ENCODE data around the gene XPO5.
"Not testable (repeated sequence)": the region's sequence is repeated elsewhere in the genome, so short reads cannot be mapped to it uniquely, and the experiment has no call there.

The XPO5 gene

GRCh38 chr6:43516367-43516696, 59.5 kb downstream of the XPO5 start:
- no peak for DNase-seq

DNA sequence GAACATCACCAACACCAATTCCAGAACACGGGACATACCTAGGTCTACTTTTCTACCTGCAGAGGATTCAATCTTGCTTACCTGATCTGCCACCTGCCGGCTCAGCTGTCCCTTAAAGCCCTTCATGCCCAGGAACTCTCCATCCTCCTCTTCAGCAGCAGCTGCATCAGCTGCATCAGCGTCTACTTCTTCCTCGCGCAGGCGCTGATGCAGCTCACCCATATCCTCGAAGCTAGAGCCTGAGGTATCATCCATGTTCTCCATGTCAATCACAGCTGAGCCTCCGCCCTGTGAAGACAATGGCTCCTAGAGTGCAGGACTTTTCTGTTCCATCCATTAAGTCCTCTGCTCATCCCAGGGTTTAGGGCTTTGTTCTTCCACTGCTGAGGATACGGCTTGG, 60.0 kb downstream of the XPO5 start:
- DNase-seq, result no peak

GRCh38 chr6:43511824-43512415, 63.9 kb downstream of the XPO5 start:
- no peak for DNase-seq

- DNase-seq, result no peak
These were observed 65.0 kb downstream of the XPO5 start for GRCh38 chr6:43510827-43511163.

DNA sequence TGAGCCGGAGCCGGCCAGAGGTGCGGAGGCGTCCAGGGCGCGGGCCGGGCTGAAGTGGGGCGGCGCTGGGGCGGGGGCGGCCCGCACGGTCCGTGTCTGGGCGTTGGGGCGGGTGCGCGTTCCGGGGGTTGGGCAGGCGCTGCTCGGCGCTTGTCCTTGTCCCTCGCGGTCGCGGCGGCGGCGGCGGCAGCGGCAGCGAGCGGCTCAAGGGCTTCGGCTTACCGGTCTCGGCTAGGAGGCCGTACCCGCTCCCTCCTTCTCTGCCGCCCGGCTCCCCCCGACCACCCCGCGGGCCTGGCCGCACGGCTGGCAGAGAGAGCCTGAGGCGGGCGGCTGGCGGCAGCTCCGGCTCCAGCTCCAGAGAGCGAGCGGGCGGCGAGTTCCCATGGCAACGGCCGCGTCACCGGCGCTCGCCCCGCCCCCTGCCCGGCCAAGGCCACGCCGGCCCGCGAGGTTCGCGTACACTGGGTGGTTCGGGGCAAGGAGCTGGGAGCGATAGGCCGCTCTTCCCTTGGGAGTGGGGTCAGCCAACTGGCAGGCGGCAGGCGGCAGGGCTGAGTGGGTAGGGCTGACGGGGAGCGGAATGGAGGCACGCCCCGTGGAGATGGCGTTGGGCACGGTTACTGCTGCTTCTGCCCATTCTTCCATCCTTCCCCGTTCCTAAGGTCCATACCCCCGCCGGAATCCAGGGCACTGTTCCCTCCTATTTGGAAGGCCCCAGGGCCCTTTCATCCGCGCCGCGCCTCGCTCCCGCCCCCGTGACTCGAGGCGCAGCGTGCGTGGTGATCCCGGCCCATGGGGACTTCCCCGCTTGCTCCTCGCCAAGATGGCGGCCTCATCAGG, 65.6 kb downstream of the XPO5 start, which contains the start of gene LRRC73:
TSS of gene LRRC73 (minus strand) at position 363 of the 843 bp plus-strand sequence. CDS start 561 bp downstream, outside the sequence.
- peak; percentile 85 for DNase-seq

- DNase-seq, result peak; percentile 24
These were observed 66.5 kb downstream of the XPO5 start for GRCh38 chr6:43509142-43509983.

DNA sequence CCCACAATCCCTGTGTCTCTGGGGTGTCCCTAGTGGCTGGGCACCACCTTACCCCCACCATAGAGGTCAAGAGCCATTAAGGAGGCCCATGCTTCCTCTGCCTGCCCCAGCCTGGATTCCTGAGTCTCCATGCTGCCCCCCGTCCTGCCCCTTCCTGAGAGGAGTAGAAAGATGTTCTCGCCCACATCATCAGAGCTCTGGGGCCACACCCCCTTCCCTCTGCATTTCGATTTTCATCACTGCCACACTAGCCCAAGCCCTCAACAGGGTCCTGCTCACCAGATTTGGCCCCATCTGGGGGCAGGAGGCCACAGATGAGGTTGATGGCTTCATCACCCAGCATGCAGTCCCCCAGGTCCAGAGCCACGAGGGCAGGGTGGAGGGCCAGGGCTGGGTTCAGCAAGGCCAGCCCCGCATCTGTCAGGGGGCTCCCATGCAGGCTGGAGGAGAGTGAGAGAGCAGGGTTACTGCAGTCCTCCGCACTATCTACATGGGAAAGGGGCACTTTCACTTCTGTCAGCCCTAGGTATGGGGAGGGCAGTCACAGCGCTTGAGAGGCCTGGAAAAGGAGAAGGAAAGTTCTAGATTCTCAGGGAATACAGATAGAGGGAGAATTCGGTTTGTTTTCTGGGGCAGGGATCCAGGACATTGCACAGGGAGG, 67.2 kb downstream of the XPO5 start:
- DNase-seq, result no peak

- DNase-seq, result peak; percentile 89
These were observed 69.0 kb downstream of the XPO5 start for GRCh38 chr6:43506667-43507471.

DNA sequence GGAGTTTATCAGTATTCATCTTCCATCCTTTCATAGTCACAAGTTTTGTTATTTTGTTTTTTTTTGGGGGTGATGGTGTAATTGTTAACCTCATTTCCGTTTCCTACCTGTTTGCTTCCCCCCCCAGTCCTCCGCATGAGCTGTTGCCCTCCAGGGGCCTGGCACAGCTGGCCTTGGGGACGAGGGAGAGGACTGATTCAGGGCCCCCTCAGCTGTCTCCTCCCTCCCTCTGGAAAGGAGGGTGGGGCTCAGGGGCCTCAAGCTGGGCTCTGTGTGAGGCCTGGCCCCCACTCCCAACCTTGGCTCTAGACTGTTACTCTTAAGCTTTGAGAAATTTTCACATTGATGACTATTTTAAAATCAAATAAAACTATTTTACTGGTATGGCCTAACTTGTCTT, 69.7 kb downstream of the XPO5 start:
- DNase-seq, result no peak

DNA sequence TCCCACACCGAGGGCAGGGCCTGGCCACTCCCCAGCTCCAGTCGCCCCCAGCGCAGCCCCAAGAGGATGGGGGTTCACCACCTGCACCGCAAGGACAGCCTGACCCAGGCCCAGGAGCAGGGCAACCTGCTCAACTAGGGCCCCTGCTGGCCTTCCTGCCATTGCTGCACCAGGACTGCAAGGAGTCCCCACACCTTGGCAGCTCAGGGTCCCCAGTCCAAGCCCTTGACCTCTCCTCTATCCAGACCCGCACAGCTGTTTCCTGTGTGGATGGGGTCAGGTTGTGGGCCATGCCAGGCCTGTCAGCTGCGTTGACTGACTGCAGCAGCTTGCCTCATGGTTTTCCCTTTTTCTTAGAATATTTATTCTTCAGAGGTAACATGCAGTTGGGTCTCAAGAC, 70.1 kb downstream of the XPO5 start:
- no peak for DNase-seq

DNA sequence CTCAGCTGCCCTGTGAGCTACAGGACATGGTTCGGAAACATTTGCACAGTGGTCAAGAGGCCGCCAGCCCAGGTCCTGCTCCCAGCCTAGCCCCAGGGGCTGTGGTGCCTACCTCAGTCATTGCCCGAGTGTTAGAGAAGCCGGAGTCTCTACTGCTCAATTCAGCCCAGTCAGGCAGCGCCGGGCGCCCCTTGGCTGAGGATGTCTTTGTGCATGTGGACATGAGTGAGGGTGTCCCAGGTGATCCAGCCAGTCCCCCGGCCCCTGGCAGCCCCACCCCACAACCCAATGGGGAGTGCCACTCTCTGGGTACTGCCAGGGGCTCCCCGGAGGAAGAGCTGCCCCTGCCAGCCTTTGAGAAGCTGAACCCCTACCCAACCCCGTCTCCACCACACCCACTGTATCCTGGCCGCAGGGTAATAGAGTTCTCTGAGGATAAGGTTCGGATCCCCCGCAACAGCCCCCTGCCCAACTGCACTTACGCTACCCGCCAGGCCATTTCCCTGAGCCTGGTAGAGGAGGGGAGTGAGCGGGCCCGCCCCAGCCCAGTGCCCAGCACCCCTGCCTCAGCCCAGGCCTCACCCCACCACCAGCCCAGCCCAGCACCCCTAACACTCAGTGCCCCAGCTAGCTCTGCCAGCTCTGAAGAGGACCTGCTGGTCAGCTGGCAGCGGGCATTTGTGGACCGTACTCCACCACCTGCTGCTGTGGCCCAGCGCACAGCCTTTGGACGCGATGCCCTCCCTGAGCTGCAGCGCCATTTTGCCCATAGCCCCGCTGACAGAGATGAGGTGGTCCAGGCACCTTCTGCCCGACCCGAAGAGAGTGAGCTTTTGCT, 70.9 kb downstream of the XPO5 start:
- DNase-seq, result no peak

DNA sequence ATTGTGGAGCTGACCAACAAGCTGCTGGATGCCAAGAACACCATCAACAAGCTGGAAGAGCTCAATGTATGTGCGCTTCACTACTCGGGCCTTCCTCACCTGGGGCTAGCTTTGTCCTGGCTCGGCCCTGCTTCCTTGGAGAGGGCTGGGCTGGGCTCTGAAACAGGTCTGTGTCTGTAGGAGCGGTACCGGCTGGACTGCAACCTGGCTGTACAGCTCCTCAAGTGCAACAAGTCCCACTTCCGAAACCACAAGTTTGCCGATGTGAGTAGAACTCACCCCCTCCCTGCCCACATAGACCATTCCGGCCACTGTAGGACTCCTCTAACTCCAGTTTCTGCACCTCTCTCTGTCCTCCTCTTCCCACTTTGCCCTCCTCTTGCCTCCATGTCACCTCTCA, 72.4 kb downstream of the XPO5 start:
- DNase-seq, result no peak

GRCh38 chr6:43502666-43503065, 73.2 kb downstream of the XPO5 start:
- DNase-seq, result no peak

DNA sequence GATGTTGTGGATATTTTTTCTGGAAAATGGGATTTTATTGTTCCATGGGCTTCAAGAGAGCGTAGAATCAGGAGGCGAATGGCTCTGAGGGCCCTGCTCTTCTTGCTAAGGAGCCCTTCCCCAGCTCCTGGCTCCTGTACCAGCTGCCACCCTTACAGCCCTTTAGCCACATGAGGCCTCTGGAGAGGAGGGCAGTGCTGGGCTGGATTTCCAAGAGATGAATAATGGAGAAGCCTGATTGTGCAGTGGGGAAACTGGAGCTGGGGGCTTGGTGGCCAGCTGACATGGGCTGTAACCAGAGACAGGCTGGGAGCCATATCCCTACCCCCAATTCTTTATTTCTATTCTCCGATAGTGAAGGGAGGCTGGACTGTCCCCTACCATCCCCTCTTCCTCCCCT, 74.9 kb downstream of the XPO5 start:
- no peak for DNase-seq

DNA sequence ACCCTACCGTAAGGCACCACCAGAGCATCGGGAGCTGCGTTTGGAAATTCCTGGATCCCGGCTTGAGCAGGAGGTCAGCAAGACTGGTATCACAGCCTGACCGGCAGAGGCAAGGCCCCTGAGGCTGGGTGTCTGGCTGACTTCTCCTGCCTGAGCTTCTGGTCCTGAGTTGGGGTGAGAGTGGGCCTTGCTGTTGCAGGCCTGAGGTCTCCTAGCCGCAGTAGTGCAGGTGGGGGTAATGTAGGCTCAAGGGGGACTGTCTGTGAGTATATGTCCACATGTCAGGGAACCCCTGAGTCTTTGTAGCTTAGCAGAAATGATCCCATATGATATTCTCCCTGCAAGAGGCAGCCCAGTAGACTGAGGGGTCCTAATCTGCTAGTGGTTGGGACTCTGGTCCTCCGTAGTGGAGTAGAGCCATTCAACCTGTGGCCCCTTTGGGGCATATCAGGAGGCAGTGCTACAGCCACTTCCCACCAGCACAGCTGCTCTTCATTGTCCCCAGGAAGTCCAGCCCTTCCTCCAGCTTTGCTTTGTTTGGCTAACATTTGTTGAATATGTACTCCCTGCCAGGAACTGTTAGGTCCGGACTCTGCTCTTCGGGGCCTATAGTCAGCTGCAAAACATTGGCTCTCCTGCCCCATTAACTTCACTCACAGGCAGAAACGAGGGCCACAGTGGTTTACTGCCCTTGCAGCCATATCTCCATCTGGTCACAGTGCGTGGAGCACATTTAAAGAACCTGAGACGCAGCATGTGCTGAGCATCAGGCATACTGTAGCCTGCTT, 76.6 kb downstream of the XPO5 start:
- DNase-seq, result no peak

DNA sequence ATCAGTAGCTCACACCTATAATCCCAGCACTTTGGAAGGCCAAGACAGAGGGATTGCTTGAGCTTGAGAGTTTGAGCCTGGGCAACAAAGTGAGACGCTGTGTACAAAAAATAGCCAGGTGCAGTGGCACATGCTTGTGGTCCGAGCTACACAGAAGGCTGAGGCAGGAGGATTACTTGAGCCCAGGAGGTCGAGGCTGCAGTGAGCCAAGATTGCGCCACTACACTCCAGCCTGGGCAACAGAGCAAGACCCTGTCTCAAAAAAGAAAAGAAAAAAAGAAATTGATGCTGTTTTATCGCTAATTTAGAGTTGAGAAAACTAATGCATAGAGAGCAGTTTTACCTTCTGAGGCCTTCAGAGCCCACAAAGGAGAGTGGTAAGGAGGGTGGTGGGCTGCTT, 77.5 kb downstream of the XPO5 start:
- DNase-seq, result not testable (repeated sequence)

- DNase-seq, result no peak
These were observed 78.1 kb downstream of the XPO5 start for GRCh38 chr6:43497689-43498088.

- no peak for DNase-seq
These were observed 78.8 kb downstream of the XPO5 start for GRCh38 chr6:43497129-43497396.

- DNase-seq, result peak; percentile 35
These were observed 79.3 kb downstream of the XPO5 start for GRCh38 chr6:43496370-43497128.

DNA sequence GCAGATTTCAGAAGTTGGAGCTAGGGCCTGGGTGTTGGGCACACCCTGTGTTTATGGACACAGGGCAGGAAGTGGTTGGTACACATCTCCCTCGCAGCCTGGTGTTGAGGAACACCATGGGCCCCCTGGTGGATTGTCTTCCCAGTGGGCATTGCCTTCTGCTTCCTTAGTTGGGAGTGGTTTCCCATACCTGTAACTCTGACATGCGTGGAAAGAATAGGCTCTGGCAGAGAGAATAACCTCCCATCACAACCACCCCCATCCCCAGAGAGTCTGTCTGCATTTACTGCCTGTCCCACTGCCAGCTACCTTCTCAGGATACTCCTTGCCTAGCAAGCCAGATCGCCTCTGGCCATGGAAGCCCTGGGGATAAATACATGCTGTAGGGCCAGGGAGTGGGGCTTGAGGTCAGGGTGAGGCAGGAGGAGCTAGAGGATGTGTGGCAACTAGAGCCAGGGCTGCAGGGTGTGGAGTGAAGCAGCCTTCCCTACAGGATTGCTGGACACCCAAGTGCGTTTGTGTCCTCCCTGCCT, 80.4 kb downstream of the XPO5 start:
- DNase-seq, result peak; percentile 28

Data from hematopoietic multipotent progenitor cell treated with erythropoietin and hydrocortisone succinate and interleukin-3 and kit ligand, for 6 days (in vitro differentiated cells).